GM21360 (cell line): ENCODE data around the gene PYDC1.
"Not testable (repeated sequence)": the region's sequence is repeated elsewhere in the genome, so short reads cannot be mapped to it uniquely, and the experiment has no call there.

Experiments
- ATAC-seq: cut with Tn5 transposase; IDR thresholded peaks from one replicate; pipeline ENCODE4 v1.9.1; 2021; ENCODE audit warnings: mild to moderate bottlenecking, moderate library complexity; ENCODE audit not compliant: unreplicated experiment

PYDC1 gene

DNA sequence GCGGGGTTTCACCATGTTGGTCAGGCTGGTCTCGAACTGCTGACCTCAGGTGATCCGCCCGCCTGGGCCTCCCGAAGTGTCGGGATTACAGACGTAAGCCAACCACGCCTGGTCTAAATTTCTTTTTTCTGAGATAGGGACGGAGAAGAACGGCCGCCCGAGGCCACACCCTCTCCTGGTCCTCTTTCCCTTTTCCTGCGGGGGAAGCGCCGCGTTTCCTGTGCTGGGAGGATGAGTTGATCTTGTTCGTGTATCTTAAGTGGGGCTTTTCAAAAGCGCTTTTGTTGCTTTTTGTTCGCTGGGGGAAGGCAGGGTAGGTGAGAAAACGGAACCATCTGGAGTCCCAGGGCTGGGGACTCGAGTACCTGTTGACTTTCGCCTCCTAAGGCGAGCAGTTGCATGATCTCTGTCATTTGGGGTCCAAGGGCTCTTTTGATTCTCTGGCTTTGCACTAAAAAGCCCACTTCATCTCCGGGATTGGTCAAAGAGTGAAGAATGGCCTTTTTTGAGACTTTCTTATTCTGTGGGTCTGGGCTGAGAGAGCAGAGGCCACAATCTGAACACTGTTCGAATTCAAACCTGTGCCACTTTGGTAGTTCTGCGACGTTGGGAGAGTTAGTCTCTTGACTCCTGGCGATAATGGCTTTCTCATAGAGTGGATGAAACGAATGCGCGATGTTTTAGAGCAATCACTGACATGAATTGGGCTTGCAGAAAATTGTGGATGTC is 35.7 kb downstream of the PYDC1 start:
- no peak for ATAC-seq

DNA sequence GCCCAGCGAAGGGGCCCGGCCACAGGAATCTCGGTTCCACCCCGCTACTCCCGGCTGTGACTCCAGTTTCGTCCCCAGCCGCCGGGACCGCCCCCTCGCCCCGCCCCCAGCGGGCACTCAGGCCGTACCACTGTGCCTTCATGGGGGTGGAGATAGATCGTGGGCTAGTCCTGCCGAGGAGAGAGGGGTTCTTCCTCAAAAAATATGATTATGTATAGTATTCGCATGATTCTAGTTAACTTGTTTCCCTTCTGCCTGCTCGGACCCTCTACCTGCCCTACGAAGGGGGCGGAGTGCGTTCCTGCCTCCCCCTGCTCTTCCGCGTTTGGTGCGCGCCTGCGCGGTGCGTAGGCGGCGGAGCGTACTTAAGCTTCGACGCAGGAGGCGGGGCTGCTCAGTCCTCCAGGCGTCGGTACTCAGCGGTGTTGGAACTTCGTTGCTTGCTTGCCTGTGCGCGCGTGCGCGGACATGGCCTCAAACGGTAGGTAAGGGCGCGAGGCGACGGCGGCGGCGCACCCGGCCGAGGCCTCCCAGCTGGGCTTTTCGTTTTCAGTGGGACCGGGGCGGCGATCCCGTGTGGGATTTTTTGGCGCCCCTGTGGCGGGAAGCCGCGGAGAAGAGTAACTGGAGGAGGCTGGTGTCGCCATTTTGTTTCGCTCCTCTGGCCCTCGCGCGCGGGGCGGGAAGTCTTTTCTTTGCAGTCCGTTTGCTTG is 37.0 kb downstream of the PYDC1 start, which contains the start of gene FUS:
Gene FUS (plus strand): TSS at position 393 of the 713 bp plus-strand sequence. CDS start 76 bp downstream, at position 469.
- peak; percentile 55 for ATAC-seq

DNA sequence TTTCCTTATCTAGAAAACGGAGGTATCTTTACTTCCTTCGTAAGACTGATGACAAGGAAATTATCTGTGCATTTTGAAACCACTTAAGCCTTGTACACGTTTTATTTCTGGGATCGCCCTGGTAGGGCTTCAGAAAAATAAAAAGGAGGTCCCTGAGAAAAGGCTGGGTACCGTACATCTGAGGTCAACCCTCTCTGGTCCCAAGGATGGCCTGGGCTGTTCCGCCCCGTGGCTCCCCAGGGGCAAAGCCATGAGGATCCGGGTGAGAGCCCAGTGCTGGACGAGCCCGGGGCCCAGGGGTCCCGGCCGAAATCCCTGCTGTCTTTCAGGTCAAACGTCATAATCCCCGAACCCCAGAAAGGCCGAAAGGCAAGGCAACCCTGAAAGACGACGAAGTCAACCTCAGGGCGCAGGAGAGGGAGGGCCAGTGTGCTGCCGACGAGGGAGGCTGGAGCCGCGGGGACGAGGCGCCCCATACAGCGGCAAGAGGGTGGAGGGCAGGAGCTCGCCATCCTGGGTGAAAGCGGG is 37.7 kb downstream of the PYDC1 start:
- ATAC-seq: no peak

DNA sequence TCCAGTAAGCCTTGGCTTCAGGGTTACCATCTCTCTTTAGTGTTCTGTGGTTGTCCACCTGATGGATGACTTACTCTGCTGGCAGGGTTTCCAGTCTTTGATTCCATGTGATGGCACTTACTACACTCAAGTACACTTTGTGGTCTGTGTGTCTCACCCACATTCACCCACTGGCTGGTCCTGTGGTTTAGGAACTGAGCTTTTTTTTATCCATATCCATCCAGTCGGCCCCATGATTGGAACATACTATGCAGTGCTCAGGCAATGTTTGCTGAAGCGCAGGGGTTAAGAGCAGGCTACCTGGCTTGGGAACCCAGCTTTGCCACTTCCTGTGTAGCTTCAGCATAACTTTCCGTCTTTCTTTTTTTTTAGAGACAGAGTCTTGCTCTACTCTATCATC is 39.8 kb downstream of the PYDC1 start:
- ATAC-seq: no peak

DNA sequence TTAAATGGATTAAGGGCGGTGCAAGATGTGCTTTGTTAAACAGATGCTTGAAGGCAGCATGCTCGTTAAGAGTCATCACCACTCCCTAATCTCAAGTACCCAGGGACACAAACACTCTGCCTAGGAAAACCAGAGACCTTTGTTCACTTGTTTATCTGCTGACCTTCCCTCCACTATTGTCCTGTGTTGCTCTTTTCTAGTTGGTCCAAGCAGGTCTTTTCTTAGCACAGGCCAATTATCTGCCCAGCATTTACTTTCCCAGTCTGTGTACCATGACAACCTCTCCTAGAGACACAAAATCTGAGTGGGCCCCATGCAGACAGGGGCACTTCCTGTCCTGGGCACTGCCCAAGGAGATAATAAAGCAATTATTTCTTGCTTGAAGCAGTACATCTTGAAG is 46.9 kb downstream of the PYDC1 start:
- ATAC-seq: not testable (repeated sequence)

GRCh38 chr16:31168848-31169247 is 48.1 kb downstream of the PYDC1 start:
- no peak for ATAC-seq

DNA sequence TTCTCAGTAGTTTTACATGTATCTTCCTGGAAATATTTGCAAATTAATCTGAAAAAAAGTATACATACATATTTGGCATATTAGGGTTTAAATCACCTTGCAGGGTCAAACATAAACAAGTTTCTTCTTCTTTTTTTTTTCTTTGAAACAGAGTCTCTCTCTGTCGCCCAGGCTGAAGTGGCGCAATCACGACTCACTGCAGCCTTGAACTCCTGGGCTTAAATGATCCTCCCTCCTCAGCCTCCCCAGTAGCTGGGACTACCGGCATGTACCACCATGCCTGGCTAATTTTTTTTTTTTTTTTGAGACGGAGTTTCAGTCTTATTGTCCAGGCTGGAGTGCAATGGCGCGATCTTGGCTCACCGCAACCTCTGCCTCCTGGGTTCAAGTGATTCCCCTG is 49.6 kb downstream of the PYDC1 start:
- ATAC-seq: no peak
